ENCODE results near the gene CCDC9B.

DNA sequence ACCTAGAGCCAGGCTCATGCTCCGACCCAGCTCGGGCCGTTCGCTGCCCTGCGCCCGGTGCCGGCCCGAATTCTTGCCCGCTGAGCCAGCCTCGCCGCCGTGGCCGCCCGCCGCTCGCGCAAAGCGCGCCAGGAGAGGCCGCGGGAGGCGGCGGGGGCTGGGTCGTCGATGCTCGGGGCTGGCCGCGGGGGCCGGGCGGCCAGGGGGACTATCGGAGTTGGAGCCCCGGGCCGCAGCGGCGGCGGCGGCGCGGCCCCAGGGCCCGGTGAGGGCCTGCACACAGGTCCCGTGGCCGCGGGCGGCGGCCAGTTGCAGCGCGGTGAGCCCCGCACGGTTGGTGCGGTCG lies 59.0 kb downstream of the CCDC9B start:
- TF ChIP-seq, protein P1, sequence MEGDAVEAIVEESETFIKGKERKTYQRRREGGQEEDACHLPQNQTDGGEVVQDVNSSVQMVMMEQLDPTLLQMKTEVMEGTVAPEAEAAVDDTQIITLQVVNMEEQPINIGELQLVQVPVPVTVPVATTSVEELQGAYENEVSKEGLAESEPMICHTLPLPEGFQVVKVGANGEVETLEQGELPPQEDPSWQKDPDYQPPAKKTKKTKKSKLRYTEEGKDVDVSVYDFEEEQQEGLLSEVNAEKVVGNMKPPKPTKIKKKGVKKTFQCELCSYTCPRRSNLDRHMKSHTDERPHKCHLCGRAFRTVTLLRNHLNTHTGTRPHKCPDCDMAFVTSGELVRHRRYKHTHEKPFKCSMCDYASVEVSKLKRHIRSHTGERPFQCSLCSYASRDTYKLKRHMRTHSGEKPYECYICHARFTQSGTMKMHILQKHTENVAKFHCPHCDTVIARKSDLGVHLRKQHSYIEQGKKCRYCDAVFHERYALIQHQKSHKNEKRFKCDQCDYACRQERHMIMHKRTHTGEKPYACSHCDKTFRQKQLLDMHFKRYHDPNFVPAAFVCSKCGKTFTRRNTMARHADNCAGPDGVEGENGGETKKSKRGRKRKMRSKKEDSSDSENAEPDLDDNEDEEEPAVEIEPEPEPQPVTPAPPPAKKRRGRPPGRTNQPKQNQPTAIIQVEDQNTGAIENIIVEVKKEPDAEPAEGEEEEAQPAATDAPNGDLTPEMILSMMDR (IDR thresholded peaks at IDR 0.05 in 8 of 11, conservative IDR thresholded peaks at IDR 0.05 in 3 of 11) = no peak
- no peak for TF ChIP-seq POLR2A (IDR thresholded peaks at IDR 0.05)

Data from spleen (tissue), 7 donors.